ENCODE data around the gene PHYKPL. TPM values are rescaled to one million over a fixed set of nuclear protein-coding genes. Genes with fewer than 3 reads are reported as not detected.

Gene PHYKPL
- total RNA-seq, 1 experiment from 2014 or later: 41.7 TPM

DNA sequence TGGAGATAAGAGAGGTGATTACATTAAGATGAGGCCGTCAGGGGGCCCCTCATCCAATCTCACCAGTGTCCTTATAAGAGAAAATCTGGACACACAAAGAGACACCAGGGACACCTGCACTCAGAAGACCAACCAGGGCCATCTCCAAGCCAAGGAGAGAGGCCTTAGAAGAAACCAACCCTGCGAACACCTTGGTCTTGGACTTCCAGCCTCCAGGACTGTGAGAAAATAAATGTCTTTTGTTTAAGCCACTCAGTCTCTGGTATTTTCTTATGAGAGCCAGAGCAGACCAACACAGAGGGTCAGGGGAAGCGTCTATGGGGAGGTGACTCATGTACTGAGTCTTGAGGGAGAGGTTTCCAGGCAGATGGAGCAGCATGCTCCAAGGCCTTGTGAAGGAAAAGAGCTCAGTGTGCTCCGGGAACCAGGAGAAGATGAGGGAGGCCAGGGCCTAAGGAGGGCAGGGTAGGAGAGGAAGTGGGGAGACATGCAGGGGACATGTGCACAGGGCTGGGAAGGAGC, 5.4 kb downstream of the PHYKPL start:
- Mint-ChIP-seq H3K9me3 (peaks cover 8% of the 10 kb centered on the region; the same call in 1 of the 2 replicates), H3K27me3 (ENCODE audit: low read depth) (no peaks in the 10 kb centered on the region), H3K27ac (no peak overlapping the region; the same call in 1 of the 2 replicates), H3K4me1 (peaks cover 31% of the 10 kb centered on the region), H3K4me3 (no peak overlapping the region), H3K36me3 (peaks cover 47% of the 10 kb centered on the region)
- DNase-seq (ENCODE audit: low spot score) (no peak), ATAC-seq (no peak)
- ChIA-PET CTCF (no interaction called here), POLR2A (interaction anchor here (0.6 kb wide), 1 partner anchor 113 kb away, joined by 5 read pairs; no protein-coding TSS in a partner anchor)
- TF ChIP-seq ZBTB21 (CRISPR knock-in tag; IDR thresholded peaks at IDR 0.05; ENCODE audit: borderline replicate concordance) (no peak), ETV6 (CRISPR knock-in tag; IDR thresholded peaks at IDR 0.05) (no peak), JUN (CRISPR knock-in tag; IDR thresholded peaks at IDR 0.05) (no peak)
- TF ChIP-seq, protein P1, sequence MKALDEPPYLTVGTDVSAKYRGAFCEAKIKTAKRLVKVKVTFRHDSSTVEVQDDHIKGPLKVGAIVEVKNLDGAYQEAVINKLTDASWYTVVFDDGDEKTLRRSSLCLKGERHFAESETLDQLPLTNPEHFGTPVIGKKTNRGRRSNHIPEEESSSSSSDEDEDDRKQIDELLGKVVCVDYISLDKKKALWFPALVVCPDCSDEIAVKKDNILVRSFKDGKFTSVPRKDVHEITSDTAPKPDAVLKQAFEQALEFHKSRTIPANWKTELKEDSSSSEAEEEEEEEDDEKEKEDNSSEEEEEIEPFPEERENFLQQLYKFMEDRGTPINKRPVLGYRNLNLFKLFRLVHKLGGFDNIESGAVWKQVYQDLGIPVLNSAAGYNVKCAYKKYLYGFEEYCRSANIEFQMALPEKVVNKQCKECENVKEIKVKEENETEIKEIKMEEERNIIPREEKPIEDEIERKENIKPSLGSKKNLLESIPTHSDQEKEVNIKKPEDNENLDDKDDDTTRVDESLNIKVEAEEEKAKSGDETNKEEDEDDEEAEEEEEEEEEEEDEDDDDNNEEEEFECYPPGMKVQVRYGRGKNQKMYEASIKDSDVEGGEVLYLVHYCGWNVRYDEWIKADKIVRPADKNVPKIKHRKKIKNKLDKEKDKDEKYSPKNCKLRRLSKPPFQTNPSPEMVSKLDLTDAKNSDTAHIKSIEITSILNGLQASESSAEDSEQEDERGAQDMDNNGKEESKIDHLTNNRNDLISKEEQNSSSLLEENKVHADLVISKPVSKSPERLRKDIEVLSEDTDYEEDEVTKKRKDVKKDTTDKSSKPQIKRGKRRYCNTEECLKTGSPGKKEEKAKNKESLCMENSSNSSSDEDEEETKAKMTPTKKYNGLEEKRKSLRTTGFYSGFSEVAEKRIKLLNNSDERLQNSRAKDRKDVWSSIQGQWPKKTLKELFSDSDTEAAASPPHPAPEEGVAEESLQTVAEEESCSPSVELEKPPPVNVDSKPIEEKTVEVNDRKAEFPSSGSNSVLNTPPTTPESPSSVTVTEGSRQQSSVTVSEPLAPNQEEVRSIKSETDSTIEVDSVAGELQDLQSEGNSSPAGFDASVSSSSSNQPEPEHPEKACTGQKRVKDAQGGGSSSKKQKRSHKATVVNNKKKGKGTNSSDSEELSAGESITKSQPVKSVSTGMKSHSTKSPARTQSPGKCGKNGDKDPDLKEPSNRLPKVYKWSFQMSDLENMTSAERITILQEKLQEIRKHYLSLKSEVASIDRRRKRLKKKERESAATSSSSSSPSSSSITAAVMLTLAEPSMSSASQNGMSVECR (CRISPR knock-in tag; IDR thresholded peaks at IDR 0.05; ENCODE audit: borderline replicate concordance): no peak

DNA sequence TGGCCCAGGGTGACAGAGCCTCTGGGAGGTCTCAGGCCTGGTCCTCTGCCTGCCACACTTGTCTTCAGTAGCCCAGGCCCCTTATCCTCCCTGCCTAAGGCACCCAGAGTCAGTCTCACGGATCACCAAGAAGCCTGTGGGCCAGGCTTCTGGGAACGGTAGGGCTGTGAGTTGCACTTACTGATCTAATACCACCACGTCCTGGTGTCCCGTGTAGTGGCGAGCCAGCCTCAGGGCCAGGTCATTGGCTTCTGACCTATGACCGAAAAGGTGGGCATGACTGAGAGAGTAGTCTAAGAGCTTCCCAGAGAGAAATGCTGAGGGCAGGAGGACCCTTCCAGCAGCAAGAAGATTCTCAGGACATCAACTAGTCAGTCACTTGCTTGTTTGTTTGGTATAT, 7.4 kb downstream of the PHYKPL start:
- Mint-ChIP-seq H3K27ac (0 out of 2 replicates have a peak overlapping the region, but pooled peaks have one; percentile 29), H3K36me3 (peaks cover 52% of the 10 kb centered on the region), H3K4me3 (no peak overlapping the region), H3K27me3 (ENCODE audit: low read depth) (0 out of 2 replicates have a peak, but pooled peaks cover 2% of the 10 kb centered on the region), H3K4me1 (peaks cover 18% of the 10 kb centered on the region), H3K9me3 (peaks cover 8% of the 10 kb centered on the region; the same call in 1 of the 2 replicates)
- TF ChIP-seq CREB1 (CRISPR knock-in tag; IDR thresholded peaks at IDR 0.05) (no peak), ETV6 (CRISPR knock-in tag; IDR thresholded peaks at IDR 0.05) (no peak), NR1H2 (CRISPR knock-in tag; IDR thresholded peaks at IDR 0.05) (no peak), MYBL2 (CRISPR knock-in tag; IDR thresholded peaks at IDR 0.05) (no peak), PRRX2 (CRISPR knock-in tag; IDR thresholded peaks at IDR 0.05) (no peak), RELA (CRISPR knock-in tag; IDR thresholded peaks at IDR 0.05; ENCODE audit: borderline replicate concordance) (no peak), GRHL2 (CRISPR knock-in tag; IDR thresholded peaks at IDR 0.05; ENCODE audit: insufficient replicate concordance, severe bottlenecking) (no peak), FOXJ3 (CRISPR knock-in tag; IDR thresholded peaks at IDR 0.05; ENCODE audit: borderline replicate concordance) (no peak), NR3C1 (CRISPR knock-in tag; conservative IDR thresholded peaks at IDR 0.05; ENCODE audit: low read depth) (no peak), CBFB (CRISPR knock-in tag; IDR thresholded peaks at IDR 0.05; ENCODE audit: low read depth) (no peak)
- TF ChIP-seq, protein P2, sequence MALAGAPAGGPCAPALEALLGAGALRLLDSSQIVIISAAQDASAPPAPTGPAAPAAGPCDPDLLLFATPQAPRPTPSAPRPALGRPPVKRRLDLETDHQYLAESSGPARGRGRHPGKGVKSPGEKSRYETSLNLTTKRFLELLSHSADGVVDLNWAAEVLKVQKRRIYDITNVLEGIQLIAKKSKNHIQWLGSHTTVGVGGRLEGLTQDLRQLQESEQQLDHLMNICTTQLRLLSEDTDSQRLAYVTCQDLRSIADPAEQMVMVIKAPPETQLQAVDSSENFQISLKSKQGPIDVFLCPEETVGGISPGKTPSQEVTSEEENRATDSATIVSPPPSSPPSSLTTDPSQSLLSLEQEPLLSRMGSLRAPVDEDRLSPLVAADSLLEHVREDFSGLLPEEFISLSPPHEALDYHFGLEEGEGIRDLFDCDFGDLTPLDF (CRISPR knock-in tag; IDR thresholded peaks at IDR 0.05): no peak
- TF ChIP-seq, protein P1 (CRISPR knock-in tag; IDR thresholded peaks at IDR 0.05; ENCODE audit: borderline replicate concordance): no peak
- TF ChIP-seq, protein P3, sequence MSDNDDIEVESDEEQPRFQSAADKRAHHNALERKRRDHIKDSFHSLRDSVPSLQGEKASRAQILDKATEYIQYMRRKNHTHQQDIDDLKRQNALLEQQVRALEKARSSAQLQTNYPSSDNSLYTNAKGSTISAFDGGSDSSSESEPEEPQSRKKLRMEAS (CRISPR knock-in tag; IDR thresholded peaks at IDR 0.05): no peak
- TF ChIP-seq, protein P4, sequence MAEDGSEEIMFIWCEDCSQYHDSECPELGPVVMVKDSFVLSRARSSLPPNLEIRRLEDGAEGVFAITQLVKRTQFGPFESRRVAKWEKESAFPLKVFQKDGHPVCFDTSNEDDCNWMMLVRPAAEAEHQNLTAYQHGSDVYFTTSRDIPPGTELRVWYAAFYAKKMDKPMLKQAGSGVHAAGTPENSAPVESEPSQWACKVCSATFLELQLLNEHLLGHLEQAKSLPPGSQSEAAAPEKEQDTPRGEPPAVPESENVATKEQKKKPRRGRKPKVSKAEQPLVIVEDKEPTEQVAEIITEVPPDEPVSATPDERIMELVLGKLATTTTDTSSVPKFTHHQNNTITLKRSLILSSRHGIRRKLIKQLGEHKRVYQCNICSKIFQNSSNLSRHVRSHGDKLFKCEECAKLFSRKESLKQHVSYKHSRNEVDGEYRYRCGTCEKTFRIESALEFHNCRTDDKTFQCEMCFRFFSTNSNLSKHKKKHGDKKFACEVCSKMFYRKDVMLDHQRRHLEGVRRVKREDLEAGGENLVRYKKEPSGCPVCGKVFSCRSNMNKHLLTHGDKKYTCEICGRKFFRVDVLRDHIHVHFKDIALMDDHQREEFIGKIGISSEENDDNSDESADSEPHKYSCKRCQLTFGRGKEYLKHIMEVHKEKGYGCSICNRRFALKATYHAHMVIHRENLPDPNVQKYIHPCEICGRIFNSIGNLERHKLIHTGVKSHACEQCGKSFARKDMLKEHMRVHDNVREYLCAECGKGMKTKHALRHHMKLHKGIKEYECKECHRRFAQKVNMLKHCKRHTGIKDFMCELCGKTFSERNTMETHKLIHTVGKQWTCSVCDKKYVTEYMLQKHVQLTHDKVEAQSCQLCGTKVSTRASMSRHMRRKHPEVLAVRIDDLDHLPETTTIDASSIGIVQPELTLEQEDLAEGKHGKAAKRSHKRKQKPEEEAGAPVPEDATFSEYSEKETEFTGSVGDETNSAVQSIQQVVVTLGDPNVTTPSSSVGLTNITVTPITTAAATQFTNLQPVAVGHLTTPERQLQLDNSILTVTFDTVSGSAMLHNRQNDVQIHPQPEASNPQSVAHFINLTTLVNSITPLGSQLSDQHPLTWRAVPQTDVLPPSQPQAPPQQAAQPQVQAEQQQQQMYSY (CRISPR knock-in tag; IDR thresholded peaks at IDR 0.05): no peak
- TF ChIP-seq, protein P5, sequence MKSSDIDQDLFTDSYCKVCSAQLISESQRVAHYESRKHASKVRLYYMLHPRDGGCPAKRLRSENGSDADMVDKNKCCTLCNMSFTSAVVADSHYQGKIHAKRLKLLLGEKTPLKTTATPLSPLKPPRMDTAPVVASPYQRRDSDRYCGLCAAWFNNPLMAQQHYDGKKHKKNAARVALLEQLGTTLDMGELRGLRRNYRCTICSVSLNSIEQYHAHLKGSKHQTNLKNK (CRISPR knock-in tag; IDR thresholded peaks at IDR 0.05): no peak
- TF ChIP-seq, protein P6, sequence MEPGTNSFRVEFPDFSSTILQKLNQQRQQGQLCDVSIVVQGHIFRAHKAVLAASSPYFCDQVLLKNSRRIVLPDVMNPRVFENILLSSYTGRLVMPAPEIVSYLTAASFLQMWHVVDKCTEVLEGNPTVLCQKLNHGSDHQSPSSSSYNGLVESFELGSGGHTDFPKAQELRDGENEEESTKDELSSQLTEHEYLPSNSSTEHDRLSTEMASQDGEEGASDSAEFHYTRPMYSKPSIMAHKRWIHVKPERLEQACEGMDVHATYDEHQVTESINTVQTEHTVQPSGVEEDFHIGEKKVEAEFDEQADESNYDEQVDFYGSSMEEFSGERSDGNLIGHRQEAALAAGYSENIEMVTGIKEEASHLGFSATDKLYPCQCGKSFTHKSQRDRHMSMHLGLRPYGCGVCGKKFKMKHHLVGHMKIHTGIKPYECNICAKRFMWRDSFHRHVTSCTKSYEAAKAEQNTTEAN (CRISPR knock-in tag; IDR thresholded peaks at IDR 0.05): no peak
- ATAC-seq (no peak), DNase-seq (ENCODE audit: low spot score) (no peak)
- CTCF ChIA-PET: interaction anchor here (0.6 to 2.3 kb wide), 3 partner anchors 10 to 365 kb away, joined by 3 to 13 read pairs (median 3); partner anchors contain the start of gene COL23A1
- POLR2A ChIA-PET: interaction anchor here (0.8 kb wide), 1 partner anchor 21 kb away, joined by 3 read pairs; the partner anchor contains the start of gene HNRNPAB

Measured in WTC11 (cell line).